HepG2 (cell line): ENCODE results near the gene SULT2A1. TPM values are rescaled to one million over a fixed set of nuclear protein-coding genes. Genes with fewer than 3 reads are reported as not detected.
A peak's percentile ranks its signal among the peaks of the same experiment; 100 is the strongest.

Source experiments
- CENPBD1 ChIP-seq: sonication (generic); formaldehyde crosslinking; IDR thresholded peaks from 2 replicates; pipeline ENCODE4 v1.8.0; 2022; ENCODE audit warnings: missing genetic modification reagents, low read depth, mild to moderate bottlenecking, borderline replicate concordance
- CENPT ChIP-seq: sonication (generic); formaldehyde crosslinking; IDR thresholded peaks from 2 replicates; pipeline ENCODE4 v1.8.0; 2022; ENCODE audit warnings: low read depth, mild to moderate bottlenecking, moderate library complexity, missing genetic modification reagents
- CHD4 ChIP-seq: fragments of 200-600 bp; sonication (generic); IDR thresholded peaks from 2 replicates; pipeline ENCODE4 v1.7.0; 2017; ENCODE audit warnings: mild to moderate bottlenecking, low read length, borderline replicate concordance
- ERF ChIP-seq: IDR thresholded peaks from 2 replicates; pipeline ENCODE4 v1.6.1; 2018; ENCODE audit warnings: missing biosample characterization, missing genetic modification reagents
- FOXJ3 ChIP-seq: sonication (generic); formaldehyde crosslinking; IDR thresholded peaks from 2 replicates; pipeline ENCODE4 v1.4.0; 2020; ENCODE audit warnings: missing genetic modification reagents, mild to moderate bottlenecking, borderline replicate concordance
- GMEB2 ChIP-seq: IDR thresholded peaks from 2 replicates; pipeline ENCODE4 v1.6.1; 2016; ENCODE audit warnings: missing biosample characterization, missing genetic modification reagents, low read depth
- JUNB ChIP-seq: sonication (generic); formaldehyde crosslinking; IDR thresholded peaks from 2 replicates; pipeline ENCODE4 v1.8.0; 2022; ENCODE audit warnings: missing genetic modification reagents, mild to moderate bottlenecking, borderline replicate concordance
- MED8 ChIP-seq: sonication (generic); formaldehyde crosslinking; IDR thresholded peaks from 2 replicates; pipeline ENCODE4 v1.8.1; 2023; ENCODE audit warnings: mild to moderate bottlenecking, missing genetic modification reagents; ENCODE audit not compliant: insufficient replicate concordance
- NFAT5 ChIP-seq: sonication (generic); formaldehyde crosslinking; IDR thresholded peaks from 2 replicates; pipeline ENCODE4 v1.4.0; 2020; ENCODE audit warnings: missing genetic modification reagents
- NFRKB ChIP-seq: fragments of 450-650 bp; IDR thresholded peaks from 2 replicates; pipeline ENCODE4 v1.6.1; 2017
- PRPF4 ChIP-seq: fragments of 200-400 bp; formaldehyde crosslinking; IDR thresholded peaks from 2 replicates; pipeline ENCODE4 v1.6.1; 2016; ENCODE audit warnings: low read length, low read depth; ENCODE audit not compliant: poor library complexity, severe bottlenecking
- REXO4 ChIP-seq: sonication (generic); formaldehyde crosslinking; IDR thresholded peaks from 2 replicates; pipeline ENCODE4 v1.8.0; 2022; ENCODE audit warnings: missing genetic modification reagents, mild to moderate bottlenecking, borderline replicate concordance
- RFX5 ChIP-seq: IDR thresholded peaks from 2 replicates; pipeline ENCODE4 v1.6.1; 2011; ENCODE audit warnings: low read depth, low read length, improper control_type of control experiment
- SETDB1 ChIP-seq: sonication (generic); formaldehyde crosslinking; IDR thresholded peaks from 2 replicates; pipeline ENCODE4 v1.5.1; 2020; ENCODE audit warnings: missing genetic modification reagents, mild to moderate bottlenecking, borderline replicate concordance
- SMYD3 ChIP-seq: sonication (generic); formaldehyde crosslinking; IDR thresholded peaks from 2 replicates; pipeline ENCODE4 v1.8.1; 2023; ENCODE audit warnings: mild to moderate bottlenecking, missing genetic modification reagents
- SOX5 ChIP-seq: IDR thresholded peaks from 2 replicates; pipeline ENCODE4 v1.6.1; 2016; ENCODE audit warnings: borderline replicate concordance
- TERF1 ChIP-seq: sonication (generic); formaldehyde crosslinking; IDR thresholded peaks from 2 replicates; pipeline ENCODE4 v1.8.0; 2022; ENCODE audit warnings: mild to moderate bottlenecking, missing genetic modification reagents, moderate library complexity
- YEATS2 ChIP-seq: sonication (generic); formaldehyde crosslinking; IDR thresholded peaks from 2 replicates; pipeline ENCODE4 v1.4.0; 2020; ENCODE audit warnings: missing genetic modification reagents, borderline replicate concordance
- ZC3H13 ChIP-seq: sonication (generic); formaldehyde crosslinking; IDR thresholded peaks from 2 replicates; pipeline ENCODE4 v1.8.1; 2023; ENCODE audit warnings: mild to moderate bottlenecking, missing genetic modification reagents, moderate library complexity
- ZNF121 ChIP-seq: sonication (generic); formaldehyde crosslinking; IDR thresholded peaks from 2 replicates; pipeline ENCODE4 v1.5.0; 2020; ENCODE audit warnings: mild to moderate bottlenecking, missing genetic modification reagents
- ZNF33A ChIP-seq: sonication (generic); formaldehyde crosslinking; IDR thresholded peaks from 2 replicates; pipeline ENCODE4 v1.5.1; 2020; ENCODE audit warnings: missing genetic modification reagents, mild to moderate bottlenecking, moderate library complexity, borderline replicate concordance
- ZNF547 ChIP-seq: sonication (generic); formaldehyde crosslinking; IDR thresholded peaks from 2 replicates; pipeline ENCODE4 v1.5.1; 2020; ENCODE audit warnings: mild to moderate bottlenecking, missing genetic modification reagents
- ZNF75D ChIP-seq: sonication (generic); formaldehyde crosslinking; IDR thresholded peaks from 2 replicates; pipeline ENCODE4 v1.8.1; 2023; ENCODE audit warnings: missing genetic modification reagents, mild to moderate bottlenecking, borderline replicate concordance
- polyA plus RNA-seq, 8 experiments: library from polyadenylated mRNA; depleted of rRNA in 3 of 8; stranded (reverse) in 7 of 8; unstranded in 1 of 8; fragments of >200 nt; fragmentation: Illumina TruSeq in 4 of 8; extraction: Trizol in 4 of 8; gene quantifications; 2 replicates each; pipeline versions ENCODE4 v1.2.1 to v1.2.3, GENCODE V29; 2011 to 2016; ENCODE audit warnings: low read depth in 4 of 8, missing spikeins in 1 of 8, mixed read lengths in 1 of 8; ENCODE audit not compliant: insufficient read depth in 1 of 8
- total RNA-seq, 5 experiments: library from RNA; depleted of rRNA; stranded (reverse); fragments of >200 nt; fragmentation: Illumina TruSeq; extraction: Trizol; gene quantifications; 2 replicates each; pipeline ENCODE4 v1.2.3, GENCODE V29; 2016; ENCODE audit warnings: low read depth in 1 of 5

The SULT2A1 gene
- total and polyA plus RNA-seq, 2 of the 13 experiments (the other 11 are each of a cell fraction or from before 2014, with no cell fraction given) = 137 to 193 TPM

- TF ChIP-seq NFAT5 (CRISPR knock-in tag) (no peak), CENPT (CRISPR knock-in tag) (no peak), ZC3H13 (CRISPR knock-in tag) (no peak), REXO4 (no peak), SOX5 (CRISPR knock-in tag) (peak; percentile 88; the same call in 1 of the 2 replicates), MED8 (CRISPR knock-in tag) (no peak), CHD4 (no peak), RFX5 (no peak), GMEB2 (no peak), CENPBD1 (CRISPR knock-in tag) (no peak), ERF (CRISPR knock-in tag) (peak; percentile 76), JUNB (CRISPR knock-in tag) (no peak), ZNF75D (CRISPR knock-in tag) (no peak), PRPF4 (no peak), FOXJ3 (CRISPR knock-in tag) (peak; percentile 91; the same call in 1 of the 2 replicates), SMYD3 (CRISPR knock-in tag) (no peak), YEATS2 (CRISPR knock-in tag) (no peak), ZNF547 (CRISPR knock-in tag) (no peak), ZNF33A (CRISPR knock-in tag) (no peak), SETDB1 (CRISPR knock-in tag) (no peak), TERF1 (CRISPR knock-in tag) (no peak), NFRKB (no peak), ZNF121 (CRISPR knock-in tag) (peak; percentile 92)
These were observed at the start of gene SULT2A1 (continued) for GRCh38 chr19:47886010-47886559.
